ENCODE data around the gene MRPL12.

Gene MRPL12

DNA sequence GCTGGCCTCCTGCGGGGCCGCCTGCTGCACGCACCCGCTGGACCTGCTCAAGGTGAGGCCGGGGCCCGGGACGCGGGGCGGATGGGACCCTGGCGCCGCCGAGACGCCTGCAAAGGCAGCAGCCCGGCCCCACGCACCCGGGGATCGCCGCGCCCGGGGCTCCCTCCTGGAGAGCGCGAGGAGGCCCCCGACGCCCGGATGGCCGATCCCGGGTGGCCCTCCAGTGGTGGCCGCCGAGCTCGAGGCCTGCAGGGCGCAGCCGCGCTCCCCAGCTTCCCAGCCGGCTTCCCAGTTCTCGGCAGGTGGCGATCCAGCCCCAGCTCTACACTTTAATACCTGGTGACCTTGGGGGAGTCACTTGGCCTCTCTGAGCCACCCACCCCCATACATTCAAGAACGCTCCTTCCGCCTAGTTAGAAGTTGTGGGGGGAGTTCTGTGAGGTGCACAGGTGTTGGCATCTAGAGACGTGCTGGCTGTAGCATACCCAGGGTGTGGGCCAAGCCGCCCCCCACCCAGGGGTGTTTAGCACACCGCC is 9.4 kb downstream of the MRPL12 start:
- TF ChIP-seq, protein P1, sequence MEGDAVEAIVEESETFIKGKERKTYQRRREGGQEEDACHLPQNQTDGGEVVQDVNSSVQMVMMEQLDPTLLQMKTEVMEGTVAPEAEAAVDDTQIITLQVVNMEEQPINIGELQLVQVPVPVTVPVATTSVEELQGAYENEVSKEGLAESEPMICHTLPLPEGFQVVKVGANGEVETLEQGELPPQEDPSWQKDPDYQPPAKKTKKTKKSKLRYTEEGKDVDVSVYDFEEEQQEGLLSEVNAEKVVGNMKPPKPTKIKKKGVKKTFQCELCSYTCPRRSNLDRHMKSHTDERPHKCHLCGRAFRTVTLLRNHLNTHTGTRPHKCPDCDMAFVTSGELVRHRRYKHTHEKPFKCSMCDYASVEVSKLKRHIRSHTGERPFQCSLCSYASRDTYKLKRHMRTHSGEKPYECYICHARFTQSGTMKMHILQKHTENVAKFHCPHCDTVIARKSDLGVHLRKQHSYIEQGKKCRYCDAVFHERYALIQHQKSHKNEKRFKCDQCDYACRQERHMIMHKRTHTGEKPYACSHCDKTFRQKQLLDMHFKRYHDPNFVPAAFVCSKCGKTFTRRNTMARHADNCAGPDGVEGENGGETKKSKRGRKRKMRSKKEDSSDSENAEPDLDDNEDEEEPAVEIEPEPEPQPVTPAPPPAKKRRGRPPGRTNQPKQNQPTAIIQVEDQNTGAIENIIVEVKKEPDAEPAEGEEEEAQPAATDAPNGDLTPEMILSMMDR (IDR thresholded peaks at IDR 0.05; ENCODE audit: low read depth, low read length): no peak
- no peaks in the 10 kb centered on the region for H3K9me3 ChIP-seq
- peaks cover 5% of the 10 kb centered on the region; the same call in 1 of the 2 replicates for H3K4me1 ChIP-seq
- peak overlapping the region; percentile 78 for H3K4me3 ChIP-seq (ENCODE audit: low read depth, low read length)
- peaks cover 21% of the 10 kb centered on the region for H3K36me3 ChIP-seq
- DNase-seq: peak; percentile 62
- no peaks in the 10 kb centered on the region for H3K27me3 ChIP-seq

DNA sequence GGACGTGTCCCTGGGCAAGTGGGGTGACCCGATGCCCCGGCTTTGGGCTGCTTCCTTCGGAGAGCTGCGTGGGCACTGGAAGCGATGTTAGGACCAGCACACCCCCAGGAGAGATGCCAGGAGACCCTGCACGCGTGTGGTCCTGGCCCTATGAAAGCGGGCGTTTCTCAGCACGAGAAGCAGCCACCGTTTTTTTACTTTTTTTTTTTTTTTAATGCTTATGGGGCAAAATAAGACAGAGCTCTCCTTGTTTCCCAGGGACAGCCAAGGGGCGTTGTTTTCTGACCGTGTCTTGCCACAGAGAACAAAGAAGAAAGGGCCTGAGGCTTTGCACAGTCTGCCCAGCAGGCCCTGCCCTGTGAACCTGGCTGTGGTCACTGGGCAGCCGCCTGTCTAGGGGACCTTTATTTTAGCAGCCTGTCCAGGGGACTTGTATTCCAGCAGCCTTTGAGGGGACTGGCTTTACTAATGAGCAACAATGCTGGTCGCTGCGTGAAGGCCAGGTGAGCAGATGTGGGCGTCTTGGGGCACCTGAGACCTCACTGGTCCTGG is 9.9 kb downstream of the MRPL12 start:
- Histone ChIP-seq H3K9me3 (no peaks in the 10 kb centered on the region), H3K27me3 (no peaks in the 10 kb centered on the region), H3K4me1 (peaks cover 5% of the 10 kb centered on the region; the same call in 1 of the 2 replicates), H3K4me3 (ENCODE audit: low read depth, low read length) (peak overlapping the region; percentile 78), H3K36me3 (peaks cover 19% of the 10 kb centered on the region)
- DNase-seq: no peak
- TF ChIP-seq, protein P1 (IDR thresholded peaks at IDR 0.05; ENCODE audit: low read depth, low read length): no peak

DNA sequence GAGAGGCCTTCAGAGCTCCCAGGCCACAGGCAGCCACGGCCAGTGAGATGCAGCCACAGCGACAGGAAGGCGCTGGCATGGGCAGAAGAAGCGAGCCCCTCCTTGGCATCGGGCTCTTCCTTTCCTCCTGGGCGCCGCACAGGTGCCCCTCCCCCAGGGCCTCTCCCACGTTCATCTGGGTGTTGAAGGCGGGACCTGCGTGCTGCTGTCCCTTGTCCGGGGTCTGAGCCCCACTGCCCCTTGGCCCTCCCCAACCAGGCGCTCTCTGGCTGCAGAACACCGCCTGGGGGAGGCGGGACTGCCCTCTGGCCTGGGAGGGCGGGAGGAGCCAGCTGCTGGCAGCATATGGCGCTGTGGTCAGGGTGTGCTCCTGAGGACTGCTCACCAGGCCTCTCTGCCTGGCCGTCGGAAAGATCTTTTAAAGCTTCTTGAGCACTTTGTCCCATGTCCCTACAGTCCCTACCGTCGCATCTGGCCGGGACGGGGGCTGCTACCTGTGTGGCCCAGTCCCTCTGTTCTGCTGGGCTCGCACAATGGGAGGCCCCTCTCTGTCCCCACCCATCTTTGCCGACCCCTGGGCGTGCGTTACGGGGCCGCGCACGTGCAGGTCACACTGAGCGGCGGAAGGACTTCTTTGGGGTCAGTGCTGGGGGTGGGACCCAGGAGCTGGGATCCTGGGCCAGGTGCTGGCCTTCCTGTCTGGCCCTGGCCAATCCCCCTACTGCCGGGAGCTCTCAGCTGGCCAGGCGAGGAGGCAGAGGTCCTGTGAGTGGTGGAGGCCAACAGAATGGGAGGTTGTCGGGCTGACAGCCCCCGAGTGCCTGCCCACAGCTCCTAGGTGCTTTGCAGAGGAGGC is 10.6 kb downstream of the MRPL12 start:
- DNase-seq: no peak
- Histone ChIP-seq H3K4me3 (ENCODE audit: low read depth, low read length) (peak overlapping the region; percentile 78), H3K36me3 (peaks cover 16% of the 10 kb centered on the region), H3K27me3 (no peaks in the 10 kb centered on the region), H3K9me3 (no peaks in the 10 kb centered on the region), H3K4me1 (peaks cover 5% of the 10 kb centered on the region; the same call in 1 of the 2 replicates)
- TF ChIP-seq, protein P1 (IDR thresholded peaks at IDR 0.05; ENCODE audit: low read depth, low read length): no peak

- TF ChIP-seq, protein P1 (IDR thresholded peaks at IDR 0.05; ENCODE audit: low read depth, low read length): no peak
- H3K27me3 ChIP-seq: no peaks in the 10 kb centered on the region
- H3K36me3 ChIP-seq: peaks cover 14% of the 10 kb centered on the region
- DNase-seq: no peak
- H3K4me1 ChIP-seq: peaks cover 5% of the 10 kb centered on the region; the same call in 1 of the 2 replicates
- H3K4me3 ChIP-seq (ENCODE audit: low read depth, low read length): no peak overlapping the region
- no peaks in the 10 kb centered on the region for H3K9me3 ChIP-seq
These were observed 11.4 kb downstream of the MRPL12 start for GRCh38 chr17:81714412-81715106.

- no peak for DNase-seq
- TF ChIP-seq, protein P1 (IDR thresholded peaks at IDR 0.05; ENCODE audit: low read depth, low read length): no peak
- peaks cover 5% of the 10 kb centered on the region; the same call in 1 of the 2 replicates for H3K4me1 ChIP-seq
- H3K9me3 ChIP-seq: no peaks in the 10 kb centered on the region
- H3K27me3 ChIP-seq: no peaks in the 10 kb centered on the region
- H3K36me3 ChIP-seq: peaks cover 14% of the 10 kb centered on the region
- H3K4me3 ChIP-seq (ENCODE audit: low read depth, low read length): no peak overlapping the region
These were observed 12.1 kb downstream of the MRPL12 start for GRCh38 chr17:81715107-81715871.
